Testis (tissue), 3 donors: ENCODE results near the gene DPP6. TPM values are rescaled to one million over a fixed set of nuclear protein-coding genes. Genes with fewer than 3 reads are reported as not detected.

Experiments
- DNase-seq: peaks from one replicate; pipeline ENCODE4 v3.0.0-alpha.2; 2019
- H3K27ac ChIP-seq, 2 donors: fragments of 200-600 bp; sonication (generic); one replicate each; pipeline ENCODE4 v1.5.1; 2019
- H3K27me3 ChIP-seq: fragments of 200-600 bp; sonication (generic); one replicate; pipeline ENCODE4 v1.5.1; 2019
- H3K36me3 ChIP-seq: fragments of 200-600 bp; sonication (generic); one replicate; pipeline ENCODE4 v1.5.1; 2017; ENCODE audit warnings: low read depth; ENCODE audit errors: missing control alignments
- H3K4me1 ChIP-seq: fragments of 200-600 bp; sonication (generic); one replicate; pipeline ENCODE4 v1.5.1; 2019
- H3K4me3 ChIP-seq, 2 donors: fragments of 200-600 bp; sonication (generic); one replicate each; pipeline ENCODE4 v1.5.1; 2017 to 2019
- H3K9me3 ChIP-seq: fragments of 200-600 bp; sonication (generic); one replicate; pipeline ENCODE4 v1.5.1; 2017
- CTCF ChIP-seq, 3 experiments: fragments of 450-650 bp in 2 of 3; fragments of 200-600 bp in 1 of 3; sonication (generic) in 1 of 3; IDR thresholded peaks; one replicate each; pipeline ENCODE4 v1.5.1; 2016 to 2019; ENCODE audit warnings: antibody characterized with exemption in 3 of 3, mild to moderate bottlenecking in 2 of 3, moderate library complexity in 1 of 3
- POLR2A ChIP-seq: fragments of 450-650 bp; IDR thresholded peaks from one replicate; pipeline ENCODE4 v1.6.1; 2017; ENCODE audit warnings: antibody characterized with exemption, mild to moderate bottlenecking, moderate library complexity
- WGBS, 2 donors: methylation state at CpG; one replicate each; pipeline ENCODE4 v1.1.5; 2018; 5-methylcytosine and 5-hydroxymethylcytosine counted together
- intact Hi-C: fragments of 100-400 bp; cut with DNase I; formaldehyde crosslinking; loops from one replicate; pipeline ENCODE4 v1.15.1; 2023; ENCODE audit warnings: low total_unique reads
- polyA plus RNA-seq: library from polyadenylated mRNA; stranded (reverse); fragments of 350-450 nt; fragmentation: Illumina TruSeq; extraction: RNeasy Lipid Tissue Mini Kit (QIAGEN cat#74804); gene quantifications from one replicate; pipeline ENCODE4 v1.2.3, GENCODE V29; 2014; ENCODE audit warnings: low read depth, low replicate concordance; ENCODE audit not compliant: insufficient read depth
- total RNA-seq, 2 donors: library from RNA; depleted of rRNA; stranded (reverse); fragments of >200 nt; gene quantifications; one replicate each; pipeline ENCODE4 v1.2.3, GENCODE V29; 2016

The DPP6 gene
- total and polyA plus RNA-seq, 3 donors from 2014 or later: 26.0 to 78.3 (median 52.8) TPM

DNA sequence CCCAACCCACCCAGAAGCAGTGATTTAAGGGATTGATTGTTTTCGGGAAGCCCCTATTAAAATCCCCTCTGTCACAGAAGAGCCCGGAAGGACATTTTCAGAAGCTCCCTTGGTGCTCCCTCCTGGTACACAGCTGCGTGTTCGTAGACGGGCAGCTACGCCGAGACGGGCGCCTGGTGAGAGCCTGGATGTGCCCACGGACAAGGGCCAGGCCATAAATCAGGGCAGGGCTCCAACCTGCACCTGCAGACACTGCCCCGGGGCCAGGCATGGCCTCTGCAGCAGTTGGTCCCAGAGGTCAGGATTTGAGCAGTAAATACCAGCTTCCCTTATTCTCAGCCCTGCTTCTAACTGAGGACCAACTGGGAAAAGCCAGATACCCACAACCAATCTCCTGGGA, 843.9 kb downstream of the DPP6 start:
- 91 to 100% methylated on average over 3 to 11 of the region's 11 CpGs for WGBS, 2 donors
- no peak for DNase-seq
- Histone ChIP-seq H3K27ac (no peak overlapping the region), H3K4me1 (no peaks in the 10 kb centered on the region), H3K27me3 (no peaks in the 10 kb centered on the region), H3K36me3 (no peaks in the 10 kb centered on the region), H3K9me3 (no peaks in the 10 kb centered on the region), H3K4me3 (no peak overlapping the region)
- intact Hi-C loops: no loop called here
- no peak for TF ChIP-seq POLR2A
- TF ChIP-seq CTCF (IDR thresholded peaks at IDR 0.05): no peak

GRCh38 chr7:154898973-154899855, 847.0 kb downstream of the DPP6 start:
- TF ChIP-seq CTCF (IDR thresholded peaks at IDR 0.05): no peak
- no peak for TF ChIP-seq POLR2A
- Histone ChIP-seq H3K36me3 (no peaks in the 10 kb centered on the region), H3K9me3 (no peaks in the 10 kb centered on the region), H3K27me3 (no peaks in the 10 kb centered on the region), H3K4me1 (peaks cover under 1% of the 10 kb centered on the region), H3K27ac (no peak overlapping the region), H3K4me3 (no peak overlapping the region)
- no peak for DNase-seq
- WGBS, 2 donors: 80 to 90% methylated on average over 17 to 24 of the region's 24 CpGs
- intact Hi-C loops: no loop called here

DNA sequence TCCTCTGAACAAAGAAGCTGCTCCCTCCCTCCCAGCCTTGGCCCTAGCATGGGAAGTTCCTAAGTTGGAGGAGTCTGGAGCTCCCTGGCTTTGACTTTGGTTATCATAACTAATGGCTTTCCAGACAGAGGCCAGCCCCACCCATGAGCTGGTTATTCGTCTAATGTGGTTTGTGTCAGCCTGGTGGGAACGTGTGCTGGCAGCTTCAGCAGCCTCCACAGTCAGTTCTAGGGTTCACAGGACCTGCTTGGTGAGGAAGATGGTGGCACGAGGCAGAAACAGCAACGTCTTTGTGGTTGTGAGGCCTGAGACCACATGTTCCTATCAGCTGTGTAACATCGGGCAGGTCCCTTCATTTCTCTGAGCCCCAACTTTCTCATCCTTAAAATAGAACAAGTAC, 847.7 kb downstream of the DPP6 start:
- no peaks in the 10 kb centered on the region for H3K27me3 ChIP-seq
- no peak overlapping the region for H3K4me3 ChIP-seq
- H3K9me3 ChIP-seq: no peaks in the 10 kb centered on the region
- 61 to 79% methylated on average over 5 of the region's 5 CpGs for WGBS, 2 donors
- H3K36me3 ChIP-seq: no peaks in the 10 kb centered on the region
- H3K4me1 ChIP-seq: peaks cover 7% of the 10 kb centered on the region
- TF ChIP-seq POLR2A (no peak), CTCF (IDR thresholded peaks at IDR 0.05) (no peak)
- no peak overlapping the region for H3K27ac ChIP-seq
- intact Hi-C loops: no loop called here
- DNase-seq: no peak

- Histone ChIP-seq H3K4me3 (no peak overlapping the region), H3K4me1 (peaks cover 15% of the 10 kb centered on the region), H3K27me3 (no peaks in the 10 kb centered on the region), H3K9me3 (no peaks in the 10 kb centered on the region), H3K27ac (no peak overlapping the region), H3K36me3 (no peaks in the 10 kb centered on the region)
- DNase-seq: no peak
- TF ChIP-seq CTCF (IDR thresholded peaks at IDR 0.05) (no peak), POLR2A (no peak)
- intact Hi-C loops: no loop called here
- WGBS, 2 donors: 63 to 80% methylated on average over 6 of the region's 6 CpGs
Observed at GRCh38 chr7:154902600-154903082, 850.4 kb downstream of the DPP6 start.
